IPS-18a (cell line): ENCODE data around the gene RAB3D.

ENCODE experiments used
- H3K27ac ChIP-seq: one replicate; pipeline ENCODE4 v1.5.1; 2013; ENCODE audit warnings: low read length
- H3K27me3 ChIP-seq: one replicate; pipeline ENCODE4 v1.6.1; 2013; ENCODE audit warnings: mild to moderate bottlenecking, low read length; ENCODE audit not compliant: control insufficient read depth, insufficient read depth
- H3K36me3 ChIP-seq: one replicate; pipeline ENCODE4 v1.6.1; 2013; ENCODE audit warnings: low read depth, low read length; ENCODE audit not compliant: control insufficient read depth
- H3K4me1 ChIP-seq: one replicate; pipeline ENCODE4 v1.6.1; 2013; ENCODE audit warnings: low read depth, low read length; ENCODE audit not compliant: control insufficient read depth
- H3K4me3 ChIP-seq: one replicate; pipeline ENCODE4 v1.5.1; 2013; ENCODE audit warnings: low read length
- H3K9ac ChIP-seq: one replicate; pipeline ENCODE4 v1.6.1; 2013; ENCODE audit warnings: mild to moderate bottlenecking, low read length, moderate library complexity
- H3K9me3 ChIP-seq: one replicate; pipeline ENCODE4 v1.6.1; 2013; ENCODE audit warnings: low read depth, low read length; ENCODE audit not compliant: control insufficient read depth

RAB3D gene

GRCh38 chr19:11284515-11284914, 54.9 kb downstream of the RAB3D start:
- no peak overlapping the region for H3K4me3 ChIP-seq
- H3K4me1 ChIP-seq: no peaks in the 10 kb centered on the region
- no peak overlapping the region for H3K27ac ChIP-seq
- no peaks in the 10 kb centered on the region for H3K27me3 ChIP-seq
- no peak overlapping the region for H3K9ac ChIP-seq
- no peaks in the 10 kb centered on the region for H3K36me3 ChIP-seq
- no peaks in the 10 kb centered on the region for H3K9me3 ChIP-seq

GRCh38 chr19:11281356-11282049, 58.0 kb downstream of the RAB3D start:
- Histone ChIP-seq H3K27ac (no peak overlapping the region), H3K4me3 (no peak overlapping the region), H3K4me1 (no peaks in the 10 kb centered on the region), H3K27me3 (no peaks in the 10 kb centered on the region), H3K36me3 (no peaks in the 10 kb centered on the region), H3K9me3 (no peaks in the 10 kb centered on the region), H3K9ac (no peak overlapping the region)

- Histone ChIP-seq H3K4me1 (peaks cover 5% of the 10 kb centered on the region), H3K9me3 (no peaks in the 10 kb centered on the region), H3K4me3 (no peak overlapping the region), H3K27ac (no peak overlapping the region), H3K27me3 (no peaks in the 10 kb centered on the region), H3K9ac (no peak overlapping the region), H3K36me3 (no peaks in the 10 kb centered on the region)
Measured at GRCh38 chr19:11279505-11280236, 59.8 kb downstream of the RAB3D start.

GRCh38 chr19:11278670-11279069, 60.8 kb downstream of the RAB3D start:
- no peaks in the 10 kb centered on the region for H3K36me3 ChIP-seq
- no peak overlapping the region for H3K9ac ChIP-seq
- no peak overlapping the region for H3K27ac ChIP-seq
- H3K9me3 ChIP-seq: no peaks in the 10 kb centered on the region
- H3K4me3 ChIP-seq: no peak overlapping the region
- H3K4me1 ChIP-seq: peaks cover 5% of the 10 kb centered on the region
- H3K27me3 ChIP-seq: no peaks in the 10 kb centered on the region

GRCh38 chr19:11274533-11275086, 64.8 kb downstream of the RAB3D start:
- Histone ChIP-seq H3K4me3 (no peak overlapping the region), H3K9ac (no peak overlapping the region), H3K36me3 (no peaks in the 10 kb centered on the region), H3K27me3 (no peaks in the 10 kb centered on the region), H3K4me1 (peaks cover 5% of the 10 kb centered on the region), H3K27ac (no peak overlapping the region), H3K9me3 (no peaks in the 10 kb centered on the region)

GRCh38 chr19:11273989-11274388, 65.5 kb downstream of the RAB3D start:
- no peak overlapping the region for H3K9ac ChIP-seq
- H3K36me3 ChIP-seq: no peaks in the 10 kb centered on the region
- no peak overlapping the region for H3K27ac ChIP-seq
- no peaks in the 10 kb centered on the region for H3K27me3 ChIP-seq
- peaks cover 5% of the 10 kb centered on the region for H3K4me1 ChIP-seq
- H3K9me3 ChIP-seq: no peaks in the 10 kb centered on the region
- H3K4me3 ChIP-seq: no peak overlapping the region

GRCh38 chr19:11273296-11273695, 66.2 kb downstream of the RAB3D start:
- no peak overlapping the region for H3K4me3 ChIP-seq
- no peaks in the 10 kb centered on the region for H3K36me3 ChIP-seq
- no peak overlapping the region for H3K9ac ChIP-seq
- no peaks in the 10 kb centered on the region for H3K9me3 ChIP-seq
- peaks cover 5% of the 10 kb centered on the region for H3K4me1 ChIP-seq
- H3K27me3 ChIP-seq: no peaks in the 10 kb centered on the region
- H3K27ac ChIP-seq: no peak overlapping the region
